DMS153 treated with DMSO at 0.1 percent for 48 hours (cell line): ENCODE results near the gene ZNF668.

Source experiments
- DNase-seq: peaks from one replicate; lab custom pipeline; 2025; ENCODE audit not compliant: unreplicated experiment; lab: John Stamatoyannopoulos, UW

ZNF668 gene

DNA sequence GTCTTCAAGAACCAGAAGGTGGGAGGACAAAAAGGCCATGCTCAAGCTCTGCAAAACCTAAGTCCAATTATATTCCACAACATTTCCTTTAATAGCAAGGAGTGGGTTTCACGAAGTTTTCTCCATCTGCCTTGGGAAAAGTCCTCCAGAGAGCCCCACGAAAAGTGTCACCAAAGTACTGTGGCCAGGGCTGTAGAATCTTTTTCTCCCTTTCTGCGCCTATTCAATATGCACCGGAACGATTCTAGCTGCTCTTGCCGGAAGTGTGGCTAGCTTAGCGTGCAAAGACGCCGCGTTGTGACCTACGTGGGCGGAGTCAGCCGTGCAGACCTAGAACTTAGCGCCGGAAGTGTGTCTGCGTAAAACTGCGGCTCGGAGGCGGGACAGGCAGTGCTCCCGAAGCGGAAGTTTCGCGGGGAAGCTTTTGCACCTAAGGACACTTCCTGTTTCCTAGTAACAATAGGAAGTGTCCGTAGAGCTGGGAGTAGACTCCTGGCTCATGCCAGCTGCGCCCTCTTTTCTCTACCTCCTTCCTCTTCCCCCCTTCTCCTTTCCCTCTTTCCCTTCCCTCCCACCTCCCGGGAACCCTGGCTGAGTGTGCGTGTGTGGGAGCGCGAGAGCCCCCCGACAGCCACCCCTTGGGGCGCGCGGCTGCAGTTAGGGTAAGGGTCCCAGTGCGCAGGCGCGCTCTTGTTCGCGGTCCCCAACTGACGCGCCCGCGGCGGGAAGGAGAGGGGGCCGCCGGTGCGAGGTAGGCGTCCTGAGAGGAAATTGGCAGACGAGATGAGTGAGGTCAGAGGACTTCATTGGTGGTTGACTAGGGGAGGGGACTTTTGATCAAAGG, at the start of gene ZNF668, which contains the start of gene ZNF646:
Gene ZNF668 (minus strand): TSS at position 271 of the 844 bp plus-strand sequence. CDS start 9,781 bp downstream, outside the sequence.
Gene ZNF646 (plus strand): TSS at position 453 of the 844 bp plus-strand sequence. CDS start 1,903 bp downstream, outside the sequence.
- DNase-seq = peak; percentile 99

DNA sequence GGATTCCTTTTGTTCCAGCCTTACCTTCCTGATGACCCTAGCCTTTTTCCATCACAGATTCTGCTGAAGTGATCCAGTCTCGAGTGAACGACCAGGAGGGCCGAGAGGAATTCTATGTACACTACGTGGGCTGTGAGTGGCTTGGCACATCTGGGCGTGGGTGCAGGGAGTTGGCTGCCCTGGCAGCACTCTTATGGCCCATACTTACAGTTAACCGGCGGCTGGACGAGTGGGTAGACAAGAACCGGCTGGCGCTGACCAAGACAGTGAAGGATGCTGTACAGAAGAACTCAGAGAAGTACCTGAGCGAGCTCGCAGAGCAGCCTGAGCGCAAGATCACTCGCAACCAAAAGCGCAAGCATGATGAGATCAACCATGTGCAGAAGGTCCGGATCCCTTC, 46.1 kb upstream of the ZNF668 start:
- no peak for DNase-seq

DNA sequence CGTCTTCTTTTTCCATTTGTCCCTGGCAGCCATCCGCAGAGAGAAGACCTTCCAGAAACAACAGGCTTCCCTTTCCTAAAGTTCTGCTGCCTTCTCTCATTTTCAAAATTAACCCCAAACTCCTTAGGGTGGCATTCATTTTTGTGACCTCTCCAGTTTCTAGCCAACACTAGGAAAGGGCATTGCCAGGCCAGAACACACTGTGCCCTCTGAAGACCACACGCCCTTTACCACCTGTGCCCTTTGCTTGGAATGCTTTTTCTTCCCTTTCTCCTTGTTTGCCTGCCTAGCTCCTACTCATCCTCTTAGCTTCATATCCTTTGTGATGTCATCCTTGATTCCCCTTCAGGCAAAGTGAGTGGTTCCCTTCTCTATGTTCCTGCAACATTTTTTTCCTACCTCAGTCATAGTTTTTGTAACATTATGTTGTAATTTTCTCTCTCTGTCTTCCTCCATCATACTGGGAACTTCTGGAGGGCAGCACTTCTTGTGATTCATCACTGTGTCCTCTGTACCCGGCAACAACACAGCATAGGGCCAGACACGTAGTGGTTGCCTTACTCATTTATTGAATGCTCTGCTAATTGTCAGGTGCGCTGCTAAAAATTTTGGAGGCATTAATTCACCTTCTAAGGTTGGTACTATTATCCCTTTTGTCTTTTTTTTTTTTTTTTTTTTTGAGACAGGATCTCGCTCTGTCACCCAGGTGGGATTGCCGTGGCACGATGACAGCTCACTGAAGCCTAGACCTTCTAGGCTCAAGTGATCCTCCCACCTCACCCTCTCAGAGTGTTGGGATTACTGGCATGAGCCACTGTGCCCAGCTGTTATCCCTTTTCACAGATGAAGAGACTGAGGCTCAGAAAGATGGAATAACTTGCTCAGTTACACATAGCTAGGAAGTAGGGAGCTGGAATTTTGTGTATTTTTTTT, 44.4 kb upstream of the ZNF668 start:
- no peak for DNase-seq

DNA sequence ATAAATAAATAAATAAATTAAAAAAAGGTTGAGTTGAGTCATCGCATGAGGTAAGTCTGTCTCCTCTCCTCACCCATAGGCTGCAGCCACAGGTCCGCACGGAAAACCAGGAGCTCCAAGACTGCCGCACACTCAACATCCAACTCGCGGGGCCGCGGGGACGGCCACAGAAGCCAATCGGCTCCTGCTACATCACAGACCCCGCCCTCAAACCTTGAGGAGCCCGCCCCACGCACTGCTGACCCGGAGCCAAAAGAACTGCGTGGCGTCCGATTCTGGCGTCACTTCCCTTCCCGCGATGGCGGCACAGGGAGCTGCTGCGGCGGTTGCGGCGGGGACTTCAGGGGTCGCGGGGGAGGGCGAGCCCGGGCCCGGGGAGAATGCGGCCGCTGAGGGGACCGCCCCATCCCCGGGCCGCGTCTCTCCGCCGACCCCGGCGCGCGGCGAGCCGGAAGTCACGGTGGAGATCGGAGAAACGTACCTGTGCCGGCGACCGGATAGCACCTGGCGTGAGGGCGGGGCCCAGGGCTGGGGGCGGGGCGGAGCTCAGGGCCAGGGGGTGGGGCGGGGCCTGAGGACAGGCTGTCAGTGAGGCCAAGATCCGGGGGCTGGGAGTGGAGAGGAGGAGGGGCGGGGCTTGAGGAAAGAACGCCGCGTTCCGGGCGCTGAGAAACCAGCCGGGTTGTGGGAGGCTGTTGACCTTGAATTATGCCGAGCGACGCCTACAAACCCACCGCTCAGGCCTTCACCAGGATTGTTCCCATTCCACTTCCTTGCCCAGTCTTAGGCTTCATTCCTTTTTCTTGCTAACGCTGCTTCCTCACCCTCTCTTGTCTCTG, 43.6 kb upstream of the ZNF668 start, which contains the start of gene KAT8:
Gene KAT8 (plus strand): TSS at position 281 of the 839 bp plus-strand sequence. CDS start 18 bp downstream, at position 299.
- DNase-seq = peak; percentile 85

DNA sequence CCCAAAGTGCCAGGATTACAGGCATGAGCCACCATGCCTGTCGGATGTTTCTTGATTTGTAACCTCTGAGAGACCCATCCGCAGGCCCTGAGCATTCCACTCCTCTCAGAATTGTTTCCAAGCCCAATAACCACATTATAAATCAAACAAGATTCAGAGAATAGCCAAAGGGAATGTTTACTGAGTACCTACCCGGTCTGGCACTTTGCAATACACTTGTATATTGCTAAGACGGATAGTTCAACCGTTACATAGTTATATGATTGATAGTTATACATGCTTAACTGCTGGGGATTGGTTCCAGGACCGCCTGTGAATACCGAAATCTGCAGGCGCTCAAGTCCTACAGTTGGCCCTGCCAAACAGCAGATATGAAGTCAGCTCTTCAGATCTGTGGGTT, 40.4 kb upstream of the ZNF668 start:
- no peak for DNase-seq

DNA sequence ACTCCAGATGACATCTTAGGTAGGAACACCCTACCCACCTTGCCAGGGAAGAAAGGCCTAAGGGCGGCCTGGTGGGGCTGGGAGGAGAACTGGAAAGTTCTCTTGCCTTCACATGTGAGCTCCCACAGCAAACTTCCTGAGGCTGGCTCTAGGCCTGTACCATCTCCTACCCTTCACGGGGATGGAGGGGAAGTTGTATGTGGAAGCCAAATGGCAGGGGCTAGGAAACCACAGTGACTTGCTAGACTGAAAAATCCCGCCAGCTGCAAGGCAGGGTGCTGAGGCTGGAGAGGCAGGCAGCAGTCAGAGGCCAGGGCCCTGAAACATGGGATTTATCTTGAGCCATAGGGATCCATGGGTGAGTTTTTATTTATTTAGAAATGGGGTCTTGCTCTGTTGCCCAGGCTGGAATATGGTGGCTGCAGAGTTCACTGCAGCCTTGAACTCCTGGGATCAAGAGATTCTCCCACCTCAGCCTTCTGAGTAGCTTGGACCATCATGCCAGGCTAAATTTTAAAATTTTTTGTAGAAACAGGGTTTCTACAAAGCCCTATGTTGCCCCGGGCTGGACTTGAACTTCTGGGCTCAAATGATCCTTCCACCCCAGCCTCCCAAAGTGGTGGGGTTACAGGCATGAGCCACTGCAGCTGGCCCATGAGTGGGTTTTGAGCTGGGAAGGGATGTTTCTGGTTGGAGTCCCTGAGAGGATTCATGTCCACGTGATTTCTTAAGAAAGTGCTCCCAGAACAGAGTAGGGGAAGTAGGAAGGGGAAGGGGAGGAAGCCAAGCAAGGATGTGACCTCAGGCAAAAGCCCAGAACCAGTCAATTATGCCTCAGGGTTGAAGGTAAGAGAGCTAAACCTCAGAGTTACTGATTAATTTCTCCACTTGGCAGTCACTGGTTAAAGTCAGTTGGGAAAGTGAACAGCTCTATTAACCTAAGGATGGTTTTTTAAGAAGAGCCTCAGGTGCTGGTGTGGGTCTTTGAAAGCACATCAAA, 39.4 kb upstream of the ZNF668 start:
- DNase-seq = no peak

DNA sequence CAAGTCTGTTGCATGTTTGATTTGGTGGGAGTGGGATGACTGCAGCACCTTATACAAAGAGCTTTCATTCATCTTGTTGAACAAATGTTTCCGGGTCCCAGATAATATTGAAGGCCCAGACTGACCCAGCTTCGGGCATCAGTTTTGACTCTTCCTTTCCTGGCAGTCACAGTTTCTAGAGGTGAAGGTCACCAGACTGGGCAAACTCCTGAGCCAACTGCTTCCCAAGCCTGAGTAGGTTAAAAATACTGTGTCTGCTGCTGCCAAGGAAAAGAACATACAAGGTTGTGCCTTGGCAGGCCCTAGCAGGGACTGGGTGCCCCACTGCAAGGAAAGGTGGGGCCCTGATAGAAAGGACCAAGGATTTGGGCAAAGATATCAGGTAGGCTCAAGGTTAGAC, 38.7 kb upstream of the ZNF668 start:
- no peak for DNase-seq

DNA sequence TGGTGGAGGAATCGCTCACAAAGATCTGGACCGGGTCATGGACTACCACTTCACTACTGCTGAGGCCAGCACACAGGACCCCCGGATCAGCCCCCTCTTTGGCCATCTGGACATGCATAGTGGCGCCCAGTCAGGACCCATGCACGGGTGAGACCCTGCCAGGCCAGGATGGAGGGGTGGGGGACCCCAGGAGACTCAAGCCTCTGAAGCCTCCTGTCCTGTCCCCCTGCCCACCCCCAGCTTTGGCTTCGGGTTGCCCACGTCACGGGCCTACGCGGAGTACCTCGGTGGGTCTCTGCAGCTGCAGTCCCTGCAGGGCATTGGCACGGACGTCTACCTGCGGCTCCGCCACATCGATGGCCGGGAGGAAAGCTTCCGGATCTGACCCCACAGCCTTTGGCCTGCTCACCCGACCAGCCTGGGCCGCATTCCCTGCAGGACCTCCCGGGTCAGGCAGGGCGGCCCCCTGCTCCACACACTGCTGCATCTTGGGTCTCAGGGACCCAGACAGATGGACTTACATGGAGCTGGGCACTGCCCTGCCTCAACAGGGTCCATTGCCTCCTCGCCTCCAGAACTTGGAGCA, 37.9 kb upstream of the ZNF668 start:
- no peak for DNase-seq

DNA sequence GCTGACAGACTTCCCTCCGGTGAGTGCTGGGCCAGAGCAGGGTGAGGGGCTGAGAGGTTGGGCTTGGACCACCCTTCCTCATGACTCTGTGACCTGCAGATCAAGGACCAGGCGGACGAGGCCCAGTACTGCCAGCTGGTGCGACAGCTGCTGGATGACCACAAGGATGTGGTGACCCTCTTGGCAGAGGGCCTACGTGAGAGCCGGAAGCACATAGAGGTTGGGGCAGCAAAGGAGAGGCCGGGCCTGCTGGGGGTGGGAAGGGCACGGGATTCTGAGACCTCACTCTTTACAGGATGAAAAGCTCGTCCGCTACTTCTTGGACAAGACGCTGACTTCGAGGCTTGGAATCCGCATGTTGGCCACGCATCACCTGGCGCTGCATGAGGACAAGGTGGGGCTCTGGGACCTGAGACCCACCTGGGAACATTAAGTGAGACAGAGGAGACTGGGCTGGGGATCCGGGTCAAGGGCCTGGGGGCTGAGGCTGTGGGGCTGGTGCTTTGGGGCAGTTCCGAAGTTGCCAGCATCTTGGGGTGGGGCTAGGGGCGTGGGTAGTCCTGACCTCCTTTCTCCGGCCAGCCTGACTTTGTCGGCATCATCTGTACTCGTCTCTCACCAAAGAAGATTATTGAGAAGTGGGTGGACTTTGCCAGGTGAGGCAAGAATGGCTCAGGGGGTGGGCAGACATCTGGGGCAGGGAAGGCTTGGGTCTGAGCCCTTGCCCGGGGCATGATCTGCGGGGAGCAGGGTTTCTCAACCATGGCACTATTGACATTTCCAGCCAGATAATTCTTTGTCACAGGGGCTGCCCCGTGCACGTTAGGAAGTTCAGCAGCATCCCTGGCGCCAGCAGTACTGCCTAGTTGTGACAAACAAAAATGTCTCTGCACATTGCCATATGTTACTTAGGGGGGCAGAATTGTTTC, 36.3 kb upstream of the ZNF668 start:
- no peak for DNase-seq

DNA sequence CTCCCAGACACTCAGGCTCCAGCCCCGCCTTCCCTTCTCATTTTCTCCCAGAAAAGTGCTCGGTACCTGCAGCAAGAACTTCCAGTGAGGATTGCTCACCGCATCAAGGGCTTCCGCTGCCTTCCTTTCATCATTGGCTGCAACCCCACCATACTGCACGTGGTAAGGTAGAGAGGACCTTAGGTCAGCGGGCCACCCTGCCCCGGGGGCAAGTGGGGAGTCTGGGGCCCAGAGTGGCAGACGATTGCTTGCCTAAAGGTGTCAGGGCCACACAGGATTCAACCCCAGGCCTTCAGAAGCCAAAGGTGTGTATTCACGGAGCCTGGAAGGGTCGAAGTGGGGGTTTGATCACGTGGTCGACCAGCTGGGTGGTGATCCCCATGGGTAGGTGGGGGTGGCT, 35.6 kb upstream of the ZNF668 start:
- DNase-seq = no peak

DNA sequence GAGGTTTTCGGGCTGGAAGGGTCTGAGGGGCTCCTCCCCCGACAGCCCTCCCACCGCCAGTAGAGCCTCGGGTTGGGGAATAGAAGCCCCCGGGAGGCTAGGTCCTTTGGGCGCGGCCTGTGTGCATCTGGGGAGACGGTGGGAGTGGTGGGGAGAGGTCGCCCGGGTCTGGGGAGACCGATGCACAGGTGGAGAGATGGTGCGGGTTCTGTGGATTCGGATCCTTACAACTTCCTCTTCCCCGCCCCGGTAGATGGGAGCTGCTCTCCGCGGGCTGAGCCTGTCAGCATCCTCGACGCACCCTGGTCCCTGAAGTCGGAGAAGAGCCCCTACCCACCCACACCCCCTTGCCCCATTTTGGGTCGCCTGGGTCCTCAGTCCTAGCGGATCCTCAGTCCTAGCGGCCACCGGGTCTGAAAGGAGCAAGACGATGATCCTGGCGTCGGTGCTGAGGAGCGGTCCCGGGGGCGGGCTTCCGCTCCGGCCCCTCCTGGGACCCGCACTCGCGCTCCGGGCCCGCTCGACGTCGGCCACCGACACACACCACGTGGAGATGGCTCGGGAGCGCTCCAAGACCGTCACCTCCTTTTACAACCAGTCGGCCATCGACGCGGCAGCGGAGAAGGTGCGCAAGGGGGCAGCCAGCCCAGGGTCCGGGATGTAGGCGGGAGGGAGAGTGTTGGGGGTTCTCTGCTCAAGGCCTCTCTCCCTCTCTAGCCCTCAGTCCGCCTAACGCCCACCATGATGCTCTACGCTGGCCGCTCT, 34.9 kb upstream of the ZNF668 start:
- DNase-seq = no peak

DNA sequence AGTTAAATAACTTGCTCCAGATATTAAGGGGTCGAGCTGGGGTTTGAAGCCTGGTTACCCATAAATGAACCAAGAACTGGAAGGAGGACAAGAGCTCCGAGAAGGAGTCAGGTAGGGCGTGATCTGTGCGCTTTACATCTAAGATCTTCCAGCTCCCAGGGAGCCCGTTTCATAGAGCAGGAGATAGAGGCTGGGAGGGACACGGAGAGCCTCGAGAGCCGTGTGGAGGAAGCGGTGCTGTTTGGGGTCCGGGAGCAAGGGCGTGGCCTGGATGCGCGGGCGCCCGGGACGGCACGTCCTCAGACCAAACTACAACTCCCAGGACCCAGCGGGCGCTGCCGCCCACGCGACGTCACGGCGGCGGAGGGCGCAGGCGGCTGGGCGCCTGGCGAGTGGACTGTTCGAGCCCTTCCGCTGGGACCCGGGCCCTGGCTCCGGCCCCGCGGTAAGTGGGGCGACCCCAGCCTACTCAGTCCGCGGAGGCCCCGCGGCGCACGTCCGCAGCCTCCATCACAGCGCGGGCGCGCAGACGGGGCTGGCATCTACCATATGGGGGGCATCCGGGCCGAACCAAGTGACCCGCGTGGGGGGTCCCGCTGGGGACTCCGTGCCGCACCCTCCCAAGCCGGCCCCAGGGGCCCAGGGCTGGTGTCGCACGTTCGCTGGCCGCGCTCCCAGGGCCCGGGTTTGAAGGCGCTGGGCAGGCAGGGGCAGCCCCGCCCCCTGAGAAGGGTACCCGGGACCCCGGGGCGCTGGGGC, 34.2 kb upstream of the ZNF668 start, which contains the start of gene BCKDK:
Gene BCKDK (plus strand): TSS at position 352 of the 759 bp plus-strand sequence. CDS start 838 bp downstream, outside the sequence.
- peak; percentile 26 for DNase-seq

DNA sequence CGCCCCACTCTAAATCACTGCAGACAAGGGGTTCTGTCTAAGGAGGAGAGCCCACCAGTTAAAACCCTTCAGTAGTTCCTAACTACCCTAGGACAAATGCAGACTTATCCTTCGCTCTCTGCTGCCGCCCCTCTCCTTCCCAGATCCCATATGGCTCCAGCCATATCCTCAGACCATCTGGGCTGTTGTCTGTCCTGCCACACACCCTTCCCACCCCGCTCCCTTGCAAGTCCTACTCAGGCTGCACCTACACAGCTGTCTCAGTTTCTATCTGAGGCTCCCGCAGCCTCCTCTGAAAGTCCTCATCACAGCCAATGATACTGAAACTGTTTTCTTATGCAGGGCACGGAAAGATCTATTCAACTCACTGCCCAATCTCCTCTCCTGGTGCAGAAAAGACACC, 33.4 kb upstream of the ZNF668 start:
- DNase-seq = no peak

DNA sequence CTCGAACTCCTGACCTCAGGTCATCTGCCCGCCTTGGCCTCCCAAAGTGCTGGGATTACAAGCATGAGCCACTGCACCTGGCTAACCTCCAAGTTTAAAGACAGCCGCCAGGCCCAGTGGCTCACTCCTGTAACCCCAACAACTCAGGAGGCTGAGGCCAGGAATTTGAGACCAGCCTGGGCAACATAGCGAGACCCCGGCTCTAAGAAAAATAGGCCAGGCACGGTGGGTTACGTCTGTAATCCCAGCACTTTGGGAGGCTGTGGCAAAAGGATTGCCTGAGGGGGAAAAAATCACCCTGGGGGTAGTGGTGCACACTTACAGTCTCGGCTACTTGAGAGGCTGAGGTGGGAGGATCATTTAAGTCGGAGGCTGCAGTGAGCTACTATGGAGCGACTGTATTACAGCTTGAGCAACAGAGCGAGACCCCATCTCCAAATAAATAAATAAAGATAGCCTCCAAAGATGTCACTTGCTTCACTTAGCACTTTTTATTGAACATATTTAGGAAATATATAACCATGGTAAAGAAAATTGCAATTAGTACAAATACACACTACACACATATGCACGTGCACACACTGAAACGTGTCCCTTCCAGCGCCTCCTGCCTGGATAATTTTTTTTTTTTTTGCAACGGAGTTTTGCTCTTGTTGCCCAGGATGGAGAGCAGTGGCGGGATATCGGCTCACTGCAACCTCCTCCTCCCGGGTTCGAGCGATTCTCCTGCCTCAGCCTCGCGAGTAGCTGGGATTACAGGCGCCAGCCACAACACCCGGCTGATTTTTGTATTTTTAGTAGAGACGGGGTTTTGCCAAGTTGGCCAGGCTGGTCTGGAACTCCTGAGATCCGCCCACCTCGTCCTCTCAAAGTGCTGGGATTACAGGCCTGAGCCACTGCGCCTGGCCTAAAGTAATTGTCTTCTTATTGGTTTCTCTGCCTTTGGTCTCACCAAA, 32.7 kb upstream of the ZNF668 start:
- no peak for DNase-seq

DNA sequence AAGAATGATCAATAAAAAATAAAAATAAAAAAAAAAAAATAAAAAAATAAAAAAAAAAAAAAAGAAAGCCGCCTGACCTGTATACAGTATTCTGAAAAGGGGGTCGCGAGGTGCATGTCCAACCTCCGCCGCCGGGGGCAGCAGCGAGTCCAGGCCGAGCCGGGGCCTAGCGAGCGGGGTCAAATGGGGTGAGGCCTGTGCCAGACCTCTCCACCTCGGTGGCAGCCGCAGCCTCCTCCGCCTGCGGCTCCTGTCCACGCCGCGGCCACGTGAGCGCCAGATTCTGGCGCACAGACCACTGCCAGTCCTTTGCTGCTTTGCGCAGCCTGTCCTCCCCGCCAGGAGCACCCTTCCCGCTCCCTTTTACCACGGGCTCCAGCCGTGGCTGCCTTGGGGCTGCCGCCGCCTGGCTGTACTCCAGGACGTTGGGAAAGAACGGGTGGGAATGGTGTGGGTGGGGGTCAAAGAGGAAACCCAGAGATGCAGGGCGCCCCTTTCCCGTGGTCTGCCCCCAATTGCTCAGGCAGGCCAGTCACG, 31.7 kb upstream of the ZNF668 start:
- DNase-seq = peak; percentile 45
